RCC 7860 (cell line): ENCODE measurements around the gene SERPIND1.
"Not testable (repeated sequence)": the region's sequence is repeated elsewhere in the genome, so short reads cannot be mapped to it uniquely, and the experiment has no call there.

Experiments used
- DNase-seq: peaks from one replicate; pipeline ENCODE4 v3.0.0-alpha.2; 2015; ENCODE audit warnings: low spot score
- FAIRE-seq: peaks from 2 replicates; lab custom pipeline; 2012; peaks lifted over from hg19 to GRCh38; lab: Jason Lieb, UNC

Gene SERPIND1

GRCh38 chr22:20773793-20774212 lies at the start of gene SERPIND1:
TSS of gene SERPIND1 (plus strand) at chr22:20774113. CDS start at chr22:20779313, 5,200 bp downstream.
- DNase-seq = no peak

GRCh38 chr22:20724676-20725454 lies 49.0 kb upstream of the SERPIND1 start:
- no peak for FAIRE-seq
- no peak for DNase-seq

More at GRCh38 chr22:20773793-20774212, at the start of gene SERPIND1:
- FAIRE-seq = no peak

GRCh38 chr22:20725987-20726558 lies 47.8 kb upstream of the SERPIND1 start:
- DNase-seq (no peak), FAIRE-seq (no peak)

GRCh38 chr22:20727118-20728015 lies 46.5 kb upstream of the SERPIND1 start:
- no peak for FAIRE-seq
- DNase-seq = no peak

- FAIRE-seq (no peak), DNase-seq (no peak)
Observed at GRCh38 chr22:20728523-20729190, 45.3 kb upstream of the SERPIND1 start.

GRCh38 chr22:20729194-20729593 lies 44.7 kb upstream of the SERPIND1 start:
- DNase-seq (no peak), FAIRE-seq (no peak)

GRCh38 chr22:20732431-20732830 lies 41.5 kb upstream of the SERPIND1 start:
- FAIRE-seq, DNase-seq: not testable (repeated sequence)

- not testable (repeated sequence) for DNase-seq, FAIRE-seq
Observed at GRCh38 chr22:20735356-20736162, 38.4 kb upstream of the SERPIND1 start.

GRCh38 chr22:20736891-20737290 lies 37.0 kb upstream of the SERPIND1 start:
- not testable (repeated sequence) for DNase-seq, FAIRE-seq

- DNase-seq (no peak), FAIRE-seq (no peak)
Observed at GRCh38 chr22:20738394-20739089, 35.4 kb upstream of the SERPIND1 start.

GRCh38 chr22:20740222-20740951 lies 33.5 kb upstream of the SERPIND1 start:
- no peak for DNase-seq
- no peak for FAIRE-seq

- DNase-seq = no peak
- no peak for FAIRE-seq
Observed at GRCh38 chr22:20741008-20741633, 32.8 kb upstream of the SERPIND1 start.

- FAIRE-seq (no peak), DNase-seq (peak; percentile 19)
Observed at GRCh38 chr22:20741634-20742581, 32.0 kb upstream of the SERPIND1 start.

GRCh38 chr22:20742764-20743163 lies 31.1 kb upstream of the SERPIND1 start:
- no peak for DNase-seq
- FAIRE-seq = no peak

GRCh38 chr22:20744456-20744855 lies 29.5 kb upstream of the SERPIND1 start:
- FAIRE-seq (no peak), DNase-seq (no peak)

GRCh38 chr22:20745119-20745518 lies 28.8 kb upstream of the SERPIND1 start:
- FAIRE-seq = no peak
- DNase-seq = no peak
